A673 (cell line): ENCODE measurements around the gene SHC3.

ENCODE experiments used
- CTCF ChIP-seq: fragments of 300-800, 200-600 bp; sonication (generic); conservative IDR thresholded peaks from 2 replicates; pipeline ENCODE4 v1.5.1; 2017; ENCODE audit warnings: low read depth, mild to moderate bottlenecking, antibody characterized with exemption, low read length, moderate library complexity, mixed read lengths
- EZH2 ChIP-seq: fragments of 200-600 bp; sonication (generic); IDR thresholded peaks from 2 replicates; pipeline ENCODE4 v1.6.1; 2017; ENCODE audit warnings: borderline replicate concordance, low read depth, mild to moderate bottlenecking, mixed read lengths, antibody characterized with exemption, low read length; ENCODE audit not compliant: poor library complexity, severe bottlenecking

GRCh38 chr9:89009546-89009840, 169.1 kb downstream of the SHC3 start:
- TF ChIP-seq CTCF = no peak
- TF ChIP-seq EZH2 = no peak
